ENCODE measurements around the gene CNBD2.
A peak's percentile ranks its signal among the peaks of the same experiment; 100 is the strongest.

Gene CNBD2

GRCh38 chr20:35954907-35955251 is 13.5 kb upstream of the CNBD2 start:
- H3K4me3 ChIP-seq (ENCODE audit: low read depth, low read length), result peak overlapping the region; percentile 77
- peak overlapping the region; percentile 89 for H3K27ac ChIP-seq (ENCODE audit: extremely low read depth, low read depth, low read length)
- TF ChIP-seq ZNF837 (tag by site-specific recombination; IDR thresholded peaks at IDR 0.05), result no peak
- no peak for TF ChIP-seq ZNF366 (tag by site-specific recombination; conservative IDR thresholded peaks at IDR 0.05)
- TF ChIP-seq ZNF664 (tag by site-specific recombination; IDR thresholded peaks at IDR 0.05), result no peak
- no peak for TF ChIP-seq MYNN (tag by site-specific recombination; IDR thresholded peaks at IDR 0.05; ENCODE audit: borderline replicate concordance)
- no peak for TF ChIP-seq ZNF354C (tag by site-specific recombination; IDR thresholded peaks at IDR 0.05; ENCODE audit: borderline replicate concordance, low read depth)
- peak; percentile 49; the same call in 1 of the 2 replicates for TF ChIP-seq GLIS2 (tag by site-specific recombination; IDR thresholded peaks at IDR 0.05)
- TF ChIP-seq ZNF18 (tag by site-specific recombination; IDR thresholded peaks at IDR 0.05), result 0 out of 2 replicates have a peak, but pooled peaks have one; percentile 4
- peak; percentile 49 for TF ChIP-seq ZNF335 (tag by site-specific recombination; conservative IDR thresholded peaks at IDR 0.05)
- no peak for TF ChIP-seq ZNF768 (tag by site-specific recombination; IDR thresholded peaks at IDR 0.05)
- peak; percentile 3 for TF ChIP-seq SETDB1 (IDR thresholded peaks at IDR 0.05; ENCODE audit: insufficient read length, low read length)
- peak; percentile 88 for TF ChIP-seq ZSCAN30 (tag by site-specific recombination; IDR thresholded peaks at IDR 0.05)
- POLR2A ChIA-PET, result interaction anchor here (0.6 to 3.0 kb wide), 21 partner anchors 9 to 500 kb away, joined by 3 to 47 read pairs (median 4); partner anchors contain the start of genes CEP250, CNBD2, CPNE1 and NFS1
- H3K4me1 ChIP-seq (ENCODE audit: control insufficient read depth, insufficient read depth, low read length), result no peaks in the 10 kb centered on the region
- no peaks in the 10 kb centered on the region for H3K9me3 ChIP-seq (ENCODE audit: control insufficient read depth, insufficient read depth, low read depth, low read length)
- CTCF ChIA-PET, result interaction anchor here (0.5 to 3.9 kb wide), 37 partner anchors 9 to 505 kb away, joined by 3 to 46 read pairs (median 4); partner anchors contain the start of gene CNBD2
- peaks cover 0 to 10% of the 10 kb centered on the region in 2 experiments; a peak in 2 of 3 replicates for H3K36me3 ChIP-seq (ENCODE audit: control insufficient read depth in 2 of 2, insufficient read depth in 1 of 2, low read length in 2 of 2)

GRCh38 chr20:35956616-35957015 is 11.8 kb upstream of the CNBD2 start:
- H3K9me3 ChIP-seq (ENCODE audit: control insufficient read depth, insufficient read depth, low read depth, low read length), result no peaks in the 10 kb centered on the region
- ChIA-PET POLR2A (no interaction called here), CTCF (no interaction called here)
- no peak overlapping the region for H3K4me3 ChIP-seq (ENCODE audit: low read depth, low read length)
- no peak overlapping the region for H3K27ac ChIP-seq (ENCODE audit: extremely low read depth, low read depth, low read length)
- TF ChIP-seq OSR2 (tag by site-specific recombination; IDR thresholded peaks at IDR 0.05) (no peak), ZNF513 (tag by site-specific recombination; IDR thresholded peaks at IDR 0.05) (no peak), ZBTB17 (tag by site-specific recombination; IDR thresholded peaks at IDR 0.05) (no peak), ZNF768 (tag by site-specific recombination; IDR thresholded peaks at IDR 0.05) (no peak), ZSCAN5A (tag by site-specific recombination; IDR thresholded peaks at IDR 0.05) (no peak), ZNF138 (tag by site-specific recombination; IDR thresholded peaks at IDR 0.05; ENCODE audit: borderline replicate concordance) (no peak), ZFP69B (tag by site-specific recombination; IDR thresholded peaks at IDR 0.05) (no peak), KLF7 (tag by site-specific recombination; IDR thresholded peaks at IDR 0.05; ENCODE audit: borderline replicate concordance) (no peak), PBX3 (CRISPR knock-in tag; IDR thresholded peaks at IDR 0.05) (no peak), ZNF837 (tag by site-specific recombination; IDR thresholded peaks at IDR 0.05) (no peak), ZNF48 (tag by site-specific recombination; IDR thresholded peaks at IDR 0.05) (no peak), ZBTB8A (tag by site-specific recombination; IDR thresholded peaks at IDR 0.05) (no peak), ELK4 (IDR thresholded peaks at IDR 0.05; ENCODE audit: borderline replicate concordance, low read depth, low read length) (no peak), ZNF670 (tag by site-specific recombination; IDR thresholded peaks at IDR 0.05; ENCODE audit: low read depth) (no peak), KLF17 (tag by site-specific recombination; IDR thresholded peaks at IDR 0.05) (no peak), MEIS1 (CRISPR knock-in tag; IDR thresholded peaks at IDR 0.05; ENCODE audit: borderline replicate concordance) (no peak), ZNF398 (tag by site-specific recombination; IDR thresholded peaks at IDR 0.05) (no peak)
- no peaks in the 10 kb centered on the region for H3K4me1 ChIP-seq (ENCODE audit: control insufficient read depth, insufficient read depth, low read length)
- H3K36me3 ChIP-seq (ENCODE audit: control insufficient read depth in 2 of 2, insufficient read depth in 1 of 2, low read length in 2 of 2), result peaks cover 0 to 10% of the 10 kb centered on the region in 2 experiments; a peak in 2 of 3 replicates
